WTC11 (cell line): ENCODE measurements around the gene KAT2B.

Experiments used
- CBFB ChIP-seq: sonication (generic); formaldehyde crosslinking; IDR thresholded peaks from 2 replicates; pipeline ENCODE4 v1.8.1; 2022; ENCODE audit warnings: mild to moderate bottlenecking, low read depth, missing genetic modification reagents
- CTCF ChIP-seq: fragments of 200-600 bp; IDR thresholded peaks from 2 replicates; pipeline ENCODE4 v1.8.0; 2022; ENCODE audit warnings: antibody characterized with exemption
- TP53 ChIP-seq: sonication (generic); formaldehyde crosslinking; IDR thresholded peaks from 2 replicates; pipeline ENCODE4 v1.8.1; 2023; ENCODE audit warnings: mild to moderate bottlenecking, missing genetic modification reagents
- ZNF423 ChIP-seq: fragments of 250-450 bp; sonication (Bioruptor Pico); IDR thresholded peaks from 2 replicates; pipeline ENCODE4 v2.1.2; 2022; ENCODE audit warnings: mild to moderate bottlenecking, moderate library complexity

GRCh38 chr3:20051123-20051806 lies 11.0 kb downstream of the KAT2B start:
- TF ChIP-seq ZNF423 (CRISPR knock-in tag) = no peak
- TF ChIP-seq TP53 (CRISPR knock-in tag) = no peak
- TF ChIP-seq CTCF = no peak
- TF ChIP-seq CBFB (CRISPR knock-in tag) = no peak
